Stimulated activated memory B cell treated with anti-CD40 and anti-IgM and Interleukin-4, amounts not matched to agents 10 μg/mL and 1 μg/mL and 100 μg/mL, for 72 hours (primary cell): Measurements from ENCODE around the gene GUCA2A.

Experiments used
- ATAC-seq: fragments of 150-1000 bp; cut with Tn5 transposase; 2 replicates; pipeline ENCODE4 v1.10.0; 2021
- H3K27ac Mint-ChIP-seq: one replicate; pipeline ENCODE4 v1.8.0; 2022; ENCODE audit warnings: mild to moderate bottlenecking, mixed read lengths
- H3K27me3 Mint-ChIP-seq: one replicate; pipeline ENCODE4 v1.8.0; 2022; ENCODE audit warnings: mixed read lengths
- H3K36me3 Mint-ChIP-seq: one replicate; pipeline ENCODE4 v1.8.0; 2022; ENCODE audit warnings: mixed read lengths
- H3K4me1 Mint-ChIP-seq: one replicate; pipeline ENCODE4 v1.8.0; 2022; ENCODE audit warnings: mixed read lengths
- H3K4me3 Mint-ChIP-seq: one replicate; pipeline ENCODE4 v1.8.0; 2022; ENCODE audit warnings: mild to moderate bottlenecking, moderate library complexity, mixed read lengths
- H3K9me3 Mint-ChIP-seq: one replicate; pipeline ENCODE4 v1.8.0; 2022; ENCODE audit warnings: mixed read lengths

GUCA2A gene

GRCh38 chr1:42148166-42148565 lies 16.4 kb downstream of the GUCA2A start:
- Mint-ChIP-seq H3K27me3 (peaks cover 21% of the 10 kb centered on the region), H3K4me1 (no peaks in the 10 kb centered on the region), H3K9me3 (no peaks in the 10 kb centered on the region), H3K36me3 (no peaks in the 10 kb centered on the region), H3K4me3 (no peak overlapping the region), H3K27ac (no peak overlapping the region)
- ATAC-seq, result no peak

- no peak overlapping the region for H3K27ac Mint-ChIP-seq
- H3K27me3 Mint-ChIP-seq, result peaks cover 35% of the 10 kb centered on the region
- no peaks in the 10 kb centered on the region for H3K4me1 Mint-ChIP-seq
- H3K36me3 Mint-ChIP-seq, result no peaks in the 10 kb centered on the region
- H3K9me3 Mint-ChIP-seq, result no peaks in the 10 kb centered on the region
- no peak for ATAC-seq
- no peak overlapping the region for H3K4me3 Mint-ChIP-seq
Measured at GRCh38 chr1:42146626-42147320, 17.8 kb downstream of the GUCA2A start.

GRCh38 chr1:42145764-42146625 lies 18.6 kb downstream of the GUCA2A start:
- Mint-ChIP-seq H3K36me3 (no peaks in the 10 kb centered on the region), H3K9me3 (no peaks in the 10 kb centered on the region), H3K4me3 (no peak overlapping the region), H3K27ac (no peak overlapping the region), H3K27me3 (peaks cover 34% of the 10 kb centered on the region), H3K4me1 (no peaks in the 10 kb centered on the region)
- no peak for ATAC-seq

GRCh38 chr1:42145389-42145716 lies 19.2 kb downstream of the GUCA2A start:
- no peaks in the 10 kb centered on the region for H3K36me3 Mint-ChIP-seq
- H3K9me3 Mint-ChIP-seq, result no peaks in the 10 kb centered on the region

GRCh38 chr1:42144711-42145388 lies 19.7 kb downstream of the GUCA2A start:
- Mint-ChIP-seq H3K27me3 (peaks cover 34% of the 10 kb centered on the region), H3K4me1 (no peaks in the 10 kb centered on the region), H3K4me3 (no peak overlapping the region)

More at GRCh38 chr1:42145389-42145716, 19.2 kb downstream of the GUCA2A start:
- Mint-ChIP-seq H3K4me1 (no peaks in the 10 kb centered on the region), H3K27ac (no peak overlapping the region), H3K4me3 (no peak overlapping the region), H3K27me3 (peaks cover 34% of the 10 kb centered on the region)
- no peak for ATAC-seq

GRCh38 chr1:42143896-42144710 lies 20.4 kb downstream of the GUCA2A start:
- Mint-ChIP-seq H3K4me3 (no peak overlapping the region), H3K36me3 (no peaks in the 10 kb centered on the region), H3K27ac (no peak overlapping the region), H3K27me3 (peaks cover 33% of the 10 kb centered on the region), H3K4me1 (no peaks in the 10 kb centered on the region), H3K9me3 (no peaks in the 10 kb centered on the region)
- ATAC-seq, result no peak

More at GRCh38 chr1:42144711-42145388, 19.7 kb downstream of the GUCA2A start:
- no peak for ATAC-seq
- Mint-ChIP-seq H3K9me3 (no peaks in the 10 kb centered on the region), H3K27ac (no peak overlapping the region), H3K36me3 (no peaks in the 10 kb centered on the region)

- ATAC-seq, result no peak
- no peaks in the 10 kb centered on the region for H3K9me3 Mint-ChIP-seq
- H3K4me1 Mint-ChIP-seq, result no peaks in the 10 kb centered on the region
- H3K36me3 Mint-ChIP-seq, result no peaks in the 10 kb centered on the region
- no peak overlapping the region for H3K27ac Mint-ChIP-seq
- H3K4me3 Mint-ChIP-seq, result no peak overlapping the region
- peaks cover 43% of the 10 kb centered on the region for H3K27me3 Mint-ChIP-seq
Measured at GRCh38 chr1:42142894-42143675, 21.5 kb downstream of the GUCA2A start.

GRCh38 chr1:42141978-42142377 lies 22.6 kb downstream of the GUCA2A start:
- ATAC-seq, result no peak
- Mint-ChIP-seq H3K4me1 (peaks cover 6% of the 10 kb centered on the region), H3K27me3 (peaks cover 45% of the 10 kb centered on the region), H3K27ac (no peak overlapping the region), H3K9me3 (no peaks in the 10 kb centered on the region), H3K36me3 (no peaks in the 10 kb centered on the region), H3K4me3 (no peak overlapping the region)

GRCh38 chr1:42140191-42140590 lies 24.4 kb downstream of the GUCA2A start:
- Mint-ChIP-seq H3K27me3 (peaks cover 53% of the 10 kb centered on the region), H3K4me3 (no peak overlapping the region), H3K36me3 (no peaks in the 10 kb centered on the region), H3K27ac (no peak overlapping the region), H3K4me1 (peaks cover 11% of the 10 kb centered on the region), H3K9me3 (no peaks in the 10 kb centered on the region)
- ATAC-seq, result no peak

- H3K36me3 Mint-ChIP-seq, result no peaks in the 10 kb centered on the region
- no peaks in the 10 kb centered on the region for H3K9me3 Mint-ChIP-seq
- no peak overlapping the region for H3K4me3 Mint-ChIP-seq
- no peak overlapping the region for H3K27ac Mint-ChIP-seq
- peaks cover 11% of the 10 kb centered on the region for H3K4me1 Mint-ChIP-seq
- H3K27me3 Mint-ChIP-seq, result peaks cover 53% of the 10 kb centered on the region
- no peak for ATAC-seq
Measured at GRCh38 chr1:42139444-42139843, 25.1 kb downstream of the GUCA2A start.

GRCh38 chr1:42138586-42138985 lies 26.0 kb downstream of the GUCA2A start:
- no peak for ATAC-seq
- Mint-ChIP-seq H3K27me3 (peaks cover 53% of the 10 kb centered on the region), H3K27ac (no peak overlapping the region), H3K9me3 (no peaks in the 10 kb centered on the region), H3K4me3 (no peak overlapping the region), H3K4me1 (peaks cover 11% of the 10 kb centered on the region), H3K36me3 (no peaks in the 10 kb centered on the region)

- Mint-ChIP-seq H3K27ac (no peak overlapping the region), H3K36me3 (no peaks in the 10 kb centered on the region), H3K9me3 (no peaks in the 10 kb centered on the region), H3K27me3 (peaks cover 46% of the 10 kb centered on the region), H3K4me3 (no peak overlapping the region), H3K4me1 (peaks cover 11% of the 10 kb centered on the region)
- ATAC-seq, result peak; percentile 59
Measured at GRCh38 chr1:42137766-42138165, 26.8 kb downstream of the GUCA2A start.

- no peak overlapping the region for H3K27ac Mint-ChIP-seq
- H3K9me3 Mint-ChIP-seq, result no peaks in the 10 kb centered on the region
- H3K27me3 Mint-ChIP-seq, result peaks cover 35% of the 10 kb centered on the region
- no peak overlapping the region for H3K4me3 Mint-ChIP-seq
- peaks cover 11% of the 10 kb centered on the region for H3K4me1 Mint-ChIP-seq
- no peaks in the 10 kb centered on the region for H3K36me3 Mint-ChIP-seq
- no peak for ATAC-seq
Measured at GRCh38 chr1:42136466-42136865, 28.1 kb downstream of the GUCA2A start.

GRCh38 chr1:42135426-42135825 lies 29.1 kb downstream of the GUCA2A start:
- Mint-ChIP-seq H3K27ac (no peak overlapping the region), H3K27me3 (peaks cover 28% of the 10 kb centered on the region), H3K9me3 (no peaks in the 10 kb centered on the region), H3K36me3 (no peaks in the 10 kb centered on the region), H3K4me3 (no peak overlapping the region), H3K4me1 (peaks cover 11% of the 10 kb centered on the region)
- no peak for ATAC-seq
